Rectal smooth muscle tissue (tissue), 1 donor: Measurements from ENCODE around the gene USF3.
A peak's percentile ranks its signal among the peaks of the same experiment; 100 is the strongest.

Experiments
- H3K27ac ChIP-seq: one replicate; pipeline ENCODE4 v1.7.0; 2013; ENCODE audit warnings: low read depth, low read length, inconsistent platforms
- H3K27me3 ChIP-seq: one replicate; pipeline ENCODE4 v1.7.0; 2013; ENCODE audit warnings: low read length; ENCODE audit not compliant: control insufficient read depth, insufficient read depth
- H3K36me3 ChIP-seq: one replicate; pipeline ENCODE4 v1.7.0; 2013; ENCODE audit warnings: low read length; ENCODE audit not compliant: control insufficient read depth, insufficient read depth
- H3K4me1 ChIP-seq: one replicate; pipeline ENCODE4 v1.7.0; 2013; ENCODE audit warnings: low read length; ENCODE audit not compliant: control insufficient read depth, insufficient read depth
- H3K4me3 ChIP-seq: one replicate; pipeline ENCODE4 v1.7.0; 2013; ENCODE audit warnings: low read length
- H3K9ac ChIP-seq: one replicate; pipeline ENCODE4 v1.7.0; 2013; ENCODE audit warnings: low read length

The USF3 gene

GRCh38 chr3:113719758-113720157, 23.3 kb upstream of the USF3 start:
- no peak overlapping the region for H3K9ac ChIP-seq
- no peak overlapping the region for H3K4me3 ChIP-seq
- no peaks in the 10 kb centered on the region for H3K27me3 ChIP-seq
- peaks cover 8% of the 10 kb centered on the region for H3K36me3 ChIP-seq
- no peaks in the 10 kb centered on the region for H3K4me1 ChIP-seq
- no peak overlapping the region for H3K27ac ChIP-seq

GRCh38 chr3:113719294-113719693, 22.9 kb upstream of the USF3 start:
- H3K27ac ChIP-seq, result no peak overlapping the region
- peaks cover 8% of the 10 kb centered on the region for H3K36me3 ChIP-seq

GRCh38 chr3:113717818-113718217, 21.4 kb upstream of the USF3 start:
- H3K4me3 ChIP-seq, result no peak overlapping the region
- H3K27me3 ChIP-seq, result no peaks in the 10 kb centered on the region
- H3K4me1 ChIP-seq, result no peaks in the 10 kb centered on the region
- H3K27ac ChIP-seq, result no peak overlapping the region
- no peak overlapping the region for H3K9ac ChIP-seq
- H3K36me3 ChIP-seq, result peaks cover 8% of the 10 kb centered on the region

More at GRCh38 chr3:113719294-113719693, 22.9 kb upstream of the USF3 start:
- no peak overlapping the region for H3K4me3 ChIP-seq
- H3K4me1 ChIP-seq, result no peaks in the 10 kb centered on the region
- H3K27me3 ChIP-seq, result no peaks in the 10 kb centered on the region
- H3K9ac ChIP-seq, result no peak overlapping the region

- Histone ChIP-seq H3K27ac (no peak overlapping the region), H3K36me3 (peaks cover 7% of the 10 kb centered on the region), H3K4me3 (no peak overlapping the region), H3K4me1 (no peaks in the 10 kb centered on the region), H3K9ac (no peak overlapping the region), H3K27me3 (no peaks in the 10 kb centered on the region)
These were observed 20.9 kb upstream of the USF3 start for GRCh38 chr3:113717308-113717707.

GRCh38 chr3:113714702-113715101, 18.3 kb upstream of the USF3 start:
- no peak overlapping the region for H3K4me3 ChIP-seq
- H3K36me3 ChIP-seq, result no peaks in the 10 kb centered on the region
- H3K9ac ChIP-seq, result no peak overlapping the region
- no peak overlapping the region for H3K27ac ChIP-seq
- H3K4me1 ChIP-seq, result no peaks in the 10 kb centered on the region
- H3K27me3 ChIP-seq, result no peaks in the 10 kb centered on the region

GRCh38 chr3:113712129-113712528, 15.7 kb upstream of the USF3 start:
- Histone ChIP-seq H3K4me3 (no peak overlapping the region), H3K4me1 (no peaks in the 10 kb centered on the region), H3K27ac (no peak overlapping the region), H3K36me3 (no peaks in the 10 kb centered on the region), H3K27me3 (no peaks in the 10 kb centered on the region), H3K9ac (no peak overlapping the region)

GRCh38 chr3:113707835-113708234, 11.4 kb upstream of the USF3 start:
- Histone ChIP-seq H3K36me3 (no peaks in the 10 kb centered on the region), H3K4me3 (no peak overlapping the region), H3K9ac (no peak overlapping the region), H3K27ac (no peak overlapping the region), H3K27me3 (no peaks in the 10 kb centered on the region), H3K4me1 (no peaks in the 10 kb centered on the region)

GRCh38 chr3:113698956-113699355, 2.5 kb upstream of the USF3 start:
- Histone ChIP-seq H3K4me3 (peak overlapping the region; percentile 9), H3K27ac (peak overlapping the region; percentile 24), H3K27me3 (no peaks in the 10 kb centered on the region), H3K4me1 (peaks cover 4% of the 10 kb centered on the region), H3K9ac (no peak overlapping the region), H3K36me3 (no peaks in the 10 kb centered on the region)

GRCh38 chr3:113698213-113698742, 1.8 kb upstream of the USF3 start:
- Histone ChIP-seq H3K9ac (no peak overlapping the region), H3K27ac (peak overlapping the region; percentile 94), H3K4me1 (peaks cover 4% of the 10 kb centered on the region), H3K4me3 (no peak overlapping the region), H3K36me3 (no peaks in the 10 kb centered on the region), H3K27me3 (no peaks in the 10 kb centered on the region)

GRCh38 chr3:113697500-113698090, 1.2 kb upstream of the USF3 start:
- peak overlapping the region; percentile 94 for H3K27ac ChIP-seq
- H3K4me3 ChIP-seq, result peak overlapping the region; percentile 93
- H3K36me3 ChIP-seq, result no peaks in the 10 kb centered on the region
- no peaks in the 10 kb centered on the region for H3K27me3 ChIP-seq
- H3K9ac ChIP-seq, result peak overlapping the region; percentile 90
- H3K4me1 ChIP-seq, result peaks cover 4% of the 10 kb centered on the region

- Histone ChIP-seq H3K27ac (peak overlapping the region; percentile 94), H3K9ac (peak overlapping the region; percentile 90), H3K27me3 (no peaks in the 10 kb centered on the region), H3K4me3 (peak overlapping the region; percentile 93), H3K36me3 (no peaks in the 10 kb centered on the region), H3K4me1 (peaks cover 4% of the 10 kb centered on the region)
These were observed 437 bp upstream of the USF3 start for GRCh38 chr3:113696658-113697499.

GRCh38 chr3:113695431-113695785, 1.0 kb downstream of the USF3 start:
- Histone ChIP-seq H3K36me3 (no peaks in the 10 kb centered on the region), H3K4me1 (peaks cover 4% of the 10 kb centered on the region), H3K27me3 (no peaks in the 10 kb centered on the region), H3K9ac (peak overlapping the region; percentile 46), H3K4me3 (peak overlapping the region; percentile 79), H3K27ac (peak overlapping the region; percentile 93)
